SK-N-SH treated with all-trans-retinoic acid at 6 μM for 48 hours (cell line): Measurements from ENCODE around the gene ANKS1A.

ENCODE experiments used
- BACH2 ChIP-seq: fragments of 250-450 bp; sonication (Bioruptor Pico); IDR thresholded peaks from 2 replicates; pipeline ENCODE4 v1.9.0; 2021; ENCODE audit warnings: mild to moderate bottlenecking, borderline replicate concordance
- CSDC2 ChIP-seq: fragments of 250-450 bp; sonication (Bioruptor Pico); IDR thresholded peaks from 2 replicates; pipeline ENCODE4 v1.5.0; 2020; ENCODE audit warnings: mild to moderate bottlenecking, moderate library complexity
- ISL1 ChIP-seq: fragments of 250-450 bp; sonication (Bioruptor Pico); IDR thresholded peaks from 2 replicates; pipeline ENCODE4 v2.1.2; 2022; ENCODE audit warnings: mild to moderate bottlenecking, moderate library complexity
- OSR1 ChIP-seq: fragments of 250-450 bp; sonication (Bioruptor Pico); IDR thresholded peaks from 2 replicates; pipeline ENCODE4 v1.8.0; 2022; ENCODE audit warnings: moderate library complexity, mild to moderate bottlenecking, inconsistent platforms
- PATZ1 ChIP-seq: fragments of 250-450 bp; sonication (Bioruptor Pico); IDR thresholded peaks from 2 replicates; pipeline ENCODE4 v1.8.0; 2020; ENCODE audit warnings: mild to moderate bottlenecking, moderate library complexity, borderline replicate concordance
- PPARA ChIP-seq: fragments of 250-450 bp; sonication (Bioruptor Pico); IDR thresholded peaks from 2 replicates; pipeline ENCODE4 v1.5.0; 2020; ENCODE audit warnings: mild to moderate bottlenecking, borderline replicate concordance
- RARB ChIP-seq: fragments of 250-450 bp; sonication (Bioruptor Pico); IDR thresholded peaks from 2 replicates; pipeline ENCODE4 v1.8.0; 2021; ENCODE audit warnings: mild to moderate bottlenecking, moderate library complexity
- SNAI2 ChIP-seq: fragments of 250-450 bp; sonication (Bioruptor Pico); IDR thresholded peaks from 2 replicates; pipeline ENCODE4 v1.5.0; 2020; ENCODE audit warnings: mild to moderate bottlenecking, moderate library complexity
- TCF4 ChIP-seq: fragments of 250-450 bp; sonication (Bioruptor Pico); IDR thresholded peaks from 2 replicates; pipeline ENCODE4 v1.8.0; 2021; ENCODE audit warnings: mild to moderate bottlenecking, moderate library complexity, borderline replicate concordance
- ZFP30 ChIP-seq: fragments of 450-650 bp; formaldehyde crosslinking; IDR thresholded peaks from 2 replicates; pipeline ENCODE4 v1.5.0; 2022; ENCODE audit warnings: mild to moderate bottlenecking, moderate library complexity
- ZNF70 ChIP-seq: fragments of 450-650 bp; formaldehyde crosslinking; IDR thresholded peaks from 2 replicates; pipeline ENCODE4 v1.5.0; 2020; ENCODE audit warnings: mild to moderate bottlenecking, moderate library complexity
- TF ChIP-seq, protein P1 (sequence below): fragments of 250-450 bp; sonication (Bioruptor Pico); IDR thresholded peaks from 2 replicates; pipeline ENCODE4 v1.8.0; 2021; ENCODE audit warnings: low read depth, mild to moderate bottlenecking, moderate library complexity, borderline replicate concordance
- TF ChIP-seq, protein P2 (sequence below): fragments of 250-450 bp; sonication (Bioruptor Pico); IDR thresholded peaks from 2 replicates; pipeline ENCODE4 v1.5.1; 2020; ENCODE audit warnings: low read depth, mild to moderate bottlenecking, moderate library complexity

- TF ChIP-seq RARB (no peak), SNAI2 (CRISPR knock-in tag) (no peak), BACH2 (no peak), PATZ1 (CRISPR knock-in tag) (no peak), OSR1 (no peak), CSDC2 (no peak), PPARA (no peak), ZNF70 (CRISPR knock-in tag) (no peak), ZFP30 (CRISPR knock-in tag) (no peak), ISL1 (CRISPR knock-in tag) (no peak), TCF4 (no peak)
- TF ChIP-seq, protein P1, sequence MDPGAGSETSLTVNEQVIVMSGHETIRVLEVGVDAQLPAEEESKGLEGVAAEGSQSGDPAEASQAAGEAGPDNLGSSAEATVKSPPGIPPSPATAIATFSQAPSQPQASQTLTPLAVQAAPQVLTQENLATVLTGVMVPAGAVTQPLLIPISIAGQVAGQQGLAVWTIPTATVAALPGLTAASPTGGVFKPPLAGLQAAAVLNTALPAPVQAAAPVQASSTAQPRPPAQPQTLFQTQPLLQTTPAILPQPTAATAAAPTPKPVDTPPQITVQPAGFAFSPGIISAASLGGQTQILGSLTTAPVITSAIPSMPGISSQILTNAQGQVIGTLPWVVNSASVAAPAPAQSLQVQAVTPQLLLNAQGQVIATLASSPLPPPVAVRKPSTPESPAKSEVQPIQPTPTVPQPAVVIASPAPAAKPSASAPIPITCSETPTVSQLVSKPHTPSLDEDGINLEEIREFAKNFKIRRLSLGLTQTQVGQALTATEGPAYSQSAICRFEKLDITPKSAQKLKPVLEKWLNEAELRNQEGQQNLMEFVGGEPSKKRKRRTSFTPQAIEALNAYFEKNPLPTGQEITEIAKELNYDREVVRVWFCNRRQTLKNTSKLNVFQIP (CRISPR knock-in tag): no peak
- TF ChIP-seq, protein P2, sequence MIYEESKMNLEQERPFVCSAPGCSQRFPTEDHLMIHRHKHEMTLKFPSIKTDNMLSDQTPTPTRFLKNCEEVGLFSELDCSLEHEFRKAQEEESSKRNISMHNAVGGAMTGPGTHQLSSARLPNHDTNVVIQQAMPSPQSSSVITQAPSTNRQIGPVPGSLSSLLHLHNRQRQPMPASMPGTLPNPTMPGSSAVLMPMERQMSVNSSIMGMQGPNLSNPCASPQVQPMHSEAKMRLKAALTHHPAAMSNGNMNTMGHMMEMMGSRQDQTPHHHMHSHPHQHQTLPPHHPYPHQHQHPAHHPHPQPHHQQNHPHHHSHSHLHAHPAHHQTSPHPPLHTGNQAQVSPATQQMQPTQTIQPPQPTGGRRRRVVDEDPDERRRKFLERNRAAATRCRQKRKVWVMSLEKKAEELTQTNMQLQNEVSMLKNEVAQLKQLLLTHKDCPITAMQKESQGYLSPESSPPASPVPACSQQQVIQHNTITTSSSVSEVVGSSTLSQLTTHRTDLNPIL: no peak
Measured at GRCh38 chr6:34876472-34876871, 12.6 kb upstream of the ANKS1A start.
